H7 (cell line): Measurements from ENCODE around the gene PTPN7. TPM values are rescaled to one million over a fixed set of nuclear protein-coding genes. Genes with fewer than 3 reads are reported as not detected.

ENCODE experiments used
- DNase-seq: peaks from one replicate; pipeline ENCODE4 v3.0.0; 2012
- H3K27me3 ChIP-seq: 2 replicates; pipeline ENCODE4 v1.6.0; 2011; ENCODE audit warnings: mild to moderate bottlenecking, low read length; ENCODE audit not compliant: control insufficient read depth, insufficient read depth
- H3K36me3 ChIP-seq: replicated peaks from 2 replicates; pipeline ENCODE4 v1.5.1; 2011; ENCODE audit warnings: low read length; ENCODE audit not compliant: control insufficient read depth, insufficient read depth
- H3K4me3 ChIP-seq: 2 replicates; pipeline ENCODE4 v1.5.1; 2011; ENCODE audit warnings: low read depth, mild to moderate bottlenecking, control low read depth, low read length, moderate library complexity; ENCODE audit not compliant: insufficient read depth
- total RNA-seq: library from RNA; depleted of rRNA; stranded (reverse); fragments of >200 nt; shearing (Covaris generic); gene quantifications from 2 replicates; pipeline ENCODE4 v1.2.3, GENCODE V29; 2014; rRNA removed

PTPN7 gene
- total RNA-seq: 0.24 and 0.55 TPM in 2 replicates

- H3K4me3 ChIP-seq: no peak within 1 kb of the TSS
- peak; percentile 69 for DNase-seq
- no peaks in the 10 kb centered on the region for H3K36me3 ChIP-seq
- H3K27me3 ChIP-seq: no peaks in the 10 kb centered on the region; the same call in 1 of the 2 replicates
Observed at GRCh38 chr1:202160377-202160940, at the start of gene PTPN7. TSS of gene PTPN7 (minus strand) at chr1:202160602. CDS start at chr1:202159402, 1,200 bp downstream.

- DNase-seq: no peak
- Histone ChIP-seq H3K27me3 (no peaks in the 10 kb centered on the region; the same call in 1 of the 2 replicates), H3K36me3 (no peaks in the 10 kb centered on the region), H3K4me3 (no peak overlapping the region)
Observed at GRCh38 chr1:202208351-202208857, 48.0 kb upstream of the PTPN7 start.

- Histone ChIP-seq H3K27me3 (no peaks in the 10 kb centered on the region), H3K36me3 (no peaks in the 10 kb centered on the region)
- peak; percentile 76 for DNase-seq
Observed at GRCh38 chr1:202207292-202207691, 46.9 kb upstream of the PTPN7 start.

GRCh38 chr1:202205523-202206190 is 45.3 kb upstream of the PTPN7 start:
- Histone ChIP-seq H3K27me3 (no peaks in the 10 kb centered on the region; the same call in 1 of the 2 replicates), H3K4me3 (no peak overlapping the region), H3K36me3 (no peaks in the 10 kb centered on the region)
- no peak for DNase-seq

More at GRCh38 chr1:202207292-202207691, 46.9 kb upstream of the PTPN7 start:
- no peak overlapping the region for H3K4me3 ChIP-seq

- DNase-seq: no peak
- Histone ChIP-seq H3K27me3 (no peaks in the 10 kb centered on the region; the same call in 1 of the 2 replicates), H3K4me3 (no peak overlapping the region), H3K36me3 (no peaks in the 10 kb centered on the region)
Observed at GRCh38 chr1:202204065-202204464, 43.7 kb upstream of the PTPN7 start.

- Histone ChIP-seq H3K36me3 (no peaks in the 10 kb centered on the region), H3K4me3 (no peak overlapping the region), H3K27me3 (no peaks in the 10 kb centered on the region; the same call in 1 of the 2 replicates)
- no peak for DNase-seq
Observed at GRCh38 chr1:202203238-202204039, 43.0 kb upstream of the PTPN7 start.

- no peak for DNase-seq
- no peaks in the 10 kb centered on the region; the same call in 1 of the 2 replicates for H3K27me3 ChIP-seq
- H3K36me3 ChIP-seq: no peaks in the 10 kb centered on the region
- no peak overlapping the region for H3K4me3 ChIP-seq
Observed at GRCh38 chr1:202202500-202203168, 42.2 kb upstream of the PTPN7 start.

- H3K27me3 ChIP-seq: no peaks in the 10 kb centered on the region; the same call in 1 of the 2 replicates
- DNase-seq: no peak
- no peak overlapping the region for H3K4me3 ChIP-seq
- no peaks in the 10 kb centered on the region for H3K36me3 ChIP-seq
Observed at GRCh38 chr1:202201971-202202370, 41.6 kb upstream of the PTPN7 start.

GRCh38 chr1:202201266-202201665 is 40.9 kb upstream of the PTPN7 start:
- DNase-seq: no peak
- Histone ChIP-seq H3K27me3 (peaks cover under 1% of the 10 kb centered on the region; the same call in 1 of the 2 replicates), H3K4me3 (no peak overlapping the region), H3K36me3 (no peaks in the 10 kb centered on the region)

GRCh38 chr1:202200669-202201068 is 40.3 kb upstream of the PTPN7 start:
- Histone ChIP-seq H3K36me3 (no peaks in the 10 kb centered on the region), H3K4me3 (no peak overlapping the region), H3K27me3 (peaks cover 4% of the 10 kb centered on the region; the same call in 1 of the 2 replicates)
- DNase-seq: no peak

- Histone ChIP-seq H3K4me3 (no peak overlapping the region), H3K27me3 (peaks cover 10% of the 10 kb centered on the region), H3K36me3 (no peaks in the 10 kb centered on the region)
- peak; percentile 71 for DNase-seq
Observed at GRCh38 chr1:202200112-202200548, 39.7 kb upstream of the PTPN7 start.

- DNase-seq: no peak
- Histone ChIP-seq H3K4me3 (no peak overlapping the region), H3K36me3 (no peaks in the 10 kb centered on the region), H3K27me3 (peaks cover 18% of the 10 kb centered on the region)
Observed at GRCh38 chr1:202199040-202199889, 38.9 kb upstream of the PTPN7 start.

- H3K27me3 ChIP-seq: peaks cover 25% of the 10 kb centered on the region
- no peak for DNase-seq
- H3K4me3 ChIP-seq: no peak overlapping the region
- H3K36me3 ChIP-seq: no peaks in the 10 kb centered on the region
Observed at GRCh38 chr1:202198366-202198724, 37.9 kb upstream of the PTPN7 start.
